NCI-H460 (cell line): ENCODE results near the gene B3GALT4. TPM values are rescaled to one million over a fixed set of nuclear protein-coding genes. Genes with fewer than 3 reads are reported as not detected.

Source experiments
- total RNA-seq: library from RNA; depleted of rRNA; stranded (reverse); fragments of >200 nt; shearing (Covaris generic); gene quantifications from 2 replicates; pipeline ENCODE4 v1.2.3, GENCODE V29; 2014; rRNA removed

Gene B3GALT4
- total RNA-seq, 1 experiment from 2014 or later: 1.8 TPM

Other genes starting within 250 kb of the B3GALT4 start
- gene HLA-DPA1, start 203.5 kb upstream of the B3GALT4 start, total RNA-seq: not detected in 2 replicates
- gene HLA-DPB1, start 201.1 kb upstream of the B3GALT4 start, total RNA-seq: not detected in 2 replicates
- gene COL11A2, start 84.7 kb upstream of the B3GALT4 start, total RNA-seq: 0.05 TPM in 1 of 2 replicates, not detected in the other
- gene RXRB, start 76.5 kb upstream of the B3GALT4 start, total RNA-seq: 13.7 and 14.0 TPM in 2 replicates
- 37.8 and 44.8 TPM in 2 replicates for gene SLC39A7, start 76.3 kb upstream of the B3GALT4 start, total RNA-seq
- 10.3 and 12.5 TPM in 2 replicates for gene HSD17B8, start 72.5 kb upstream of the B3GALT4 start, total RNA-seq
- gene RING1, start 68.6 kb upstream of the B3GALT4 start, total RNA-seq: 8.7 and 10.8 TPM in 2 replicates
- gene VPS52, start 5.2 kb upstream of the B3GALT4 start, total RNA-seq: 36.0 and 39.7 TPM in 2 replicates
- 4,945 and 5,414 TPM in 2 replicates for gene RPS18, start 5.0 kb upstream of the B3GALT4 start, total RNA-seq
- gene WDR46, start 12.1 kb downstream of the B3GALT4 start, total RNA-seq: 28.8 and 29.4 TPM in 2 replicates
- 61.7 and 69.2 TPM in 2 replicates for gene PFDN6, start 12.5 kb downstream of the B3GALT4 start, total RNA-seq
- 16.0 and 16.9 TPM in 2 replicates for gene RGL2, start 21.8 kb downstream of the B3GALT4 start, total RNA-seq
- 45.3 and 58.5 TPM in 2 replicates for gene TAPBP, start 37.0 kb downstream of the B3GALT4 start, total RNA-seq
- 8.6 and 8.7 TPM in 2 replicates for gene ZBTB22, start 40.6 kb downstream of the B3GALT4 start, total RNA-seq
- gene DAXX, start 45.8 kb downstream of the B3GALT4 start, total RNA-seq: 22.3 and 23.9 TPM in 2 replicates
- 14.7 and 16.9 TPM in 2 replicates for gene KIFC1, start 114.7 kb downstream of the B3GALT4 start, total RNA-seq
- gene PHF1, start 133.9 kb downstream of the B3GALT4 start, total RNA-seq: 15.9 and 18.8 TPM in 2 replicates
- gene CUTA, start 141.0 kb downstream of the B3GALT4 start, total RNA-seq: 132 and 160 TPM in 2 replicates
- 1.2 TPM in 2 replicates for gene SYNGAP1, start 142.9 kb downstream of the B3GALT4 start, total RNA-seq
- gene ZBTB9, start 177.5 kb downstream of the B3GALT4 start, total RNA-seq: 5.2 and 6.4 TPM in 2 replicates